A172 (cell line): ENCODE measurements around the gene PPTC7. TPM values are rescaled to one million over a fixed set of nuclear protein-coding genes. Genes with fewer than 3 reads are reported as not detected.
"Not testable (repeated sequence)": the region's sequence is repeated elsewhere in the genome, so short reads cannot be mapped to it uniquely, and the experiment has no call there.

Source experiments
- DNase-seq: peaks from one replicate; pipeline ENCODE4 v3.0.0-alpha.2; 2015; ENCODE audit warnings: low spot score
- total RNA-seq: library from RNA; depleted of rRNA; stranded (reverse); fragments of >200 nt; shearing (Covaris generic); gene quantifications from 2 replicates; pipeline ENCODE4 v1.2.3, GENCODE V29; 2014

PPTC7 gene
- total RNA-seq, 1 experiment from 2014 or later: 2.7 TPM

- DNase-seq: no peak
Measured at GRCh38 chr12:110536834-110537604, 46.1 kb downstream of the PPTC7 start.

GRCh38 chr12:110534811-110535210 is 48.3 kb downstream of the PPTC7 start:
- no peak for DNase-seq

- DNase-seq: no peak
Measured at GRCh38 chr12:110533607-110534006, 49.5 kb downstream of the PPTC7 start.

- DNase-seq: no peak
Measured at GRCh38 chr12:110532644-110533043, 50.5 kb downstream of the PPTC7 start.

- DNase-seq: peak; percentile 73
Measured at GRCh38 chr12:110531741-110532333, 51.3 kb downstream of the PPTC7 start.

GRCh38 chr12:110530511-110530910 is 52.6 kb downstream of the PPTC7 start:
- no peak for DNase-seq

GRCh38 chr12:110528277-110528839 is 54.8 kb downstream of the PPTC7 start:
- no peak for DNase-seq

GRCh38 chr12:110520876-110521712 is 62.0 kb downstream of the PPTC7 start:
- not testable (repeated sequence) for DNase-seq

- not testable (repeated sequence) for DNase-seq
Measured at GRCh38 chr12:110518014-110518413, 65.1 kb downstream of the PPTC7 start.

- DNase-seq: no peak
Measured at GRCh38 chr12:110516995-110517394, 66.1 kb downstream of the PPTC7 start.

GRCh38 chr12:110514363-110514762 is 68.8 kb downstream of the PPTC7 start:
- no peak for DNase-seq

GRCh38 chr12:110513842-110514241 is 69.3 kb downstream of the PPTC7 start:
- DNase-seq: no peak

GRCh38 chr12:110508071-110508586 is 75.0 kb downstream of the PPTC7 start:
- DNase-seq: no peak

- no peak for DNase-seq
Measured at GRCh38 chr12:110505332-110505731, 77.8 kb downstream of the PPTC7 start.

- no peak for DNase-seq
Measured at GRCh38 chr12:110503432-110503831, 79.7 kb downstream of the PPTC7 start.

GRCh38 chr12:110501752-110502738 is 81.1 kb downstream of the PPTC7 start, which contains the start of the genes RAD9B and VPS29:
Gene RAD9B, plus strand, starts transcription at chr12:110502331. Its CDS starts 7 bp downstream, at chr12:110502338.
Gene VPS29, minus strand, starts transcription at chr12:110502111. Its CDS starts 60 bp downstream, at chr12:110502051.
- DNase-seq: peak; percentile 96

GRCh38 chr12:110501399-110501751 is 81.7 kb downstream of the PPTC7 start:
- DNase-seq: peak; percentile 53

- DNase-seq: peak; percentile 31
Measured at GRCh38 chr12:110498984-110499706, 84.0 kb downstream of the PPTC7 start.
